ENCODE measurements around the gene GMCL1.

- TF ChIP-seq CTCF (conservative IDR thresholded peaks at IDR 0.05; ENCODE audit: low read depth, low read length) (no peak), EZH2 (IDR thresholded peaks at IDR 0.05; ENCODE audit: borderline replicate concordance, low read depth, low read length, poor library complexity, severe bottlenecking) (no peak)
Observed at GRCh38 chr2:69810550-69810949, 18.9 kb upstream of the GMCL1 start.
